K562 (cell line): ENCODE measurements around the gene RITA1. TPM values are rescaled to one million over a fixed set of nuclear protein-coding genes. Genes with fewer than 3 reads are reported as not detected.

ENCODE experiments used
- ATAC-seq: fragments of 200-7000 bp; cut with Tn5 transposase; 3 replicates; pipeline ENCODE4 v1.9.1; 2020; ENCODE audit warnings: moderate library complexity
- BruUV-seq: library from RNA; stranded (reverse); fragments of 400-500 nt; replicated peaks from 2 replicates; lab custom pipeline; 2021; lab: Mats Ljungman, UMichigan
- CTCF ChIA-PET: fragments of 300-600 bp; formaldehyde crosslinking; extraction: SDS; loops from one replicate; lab custom pipeline; 2021; ENCODE audit warnings: low intra/inter-chr PET ratio; lab: Yijun Ruan, JAX
- POLR2A ChIA-PET: fragments of 300-600, 350-650 bp; sonication (Branson Sonifier 250); formaldehyde crosslinking; extraction: SDS; loops from one replicate; lab custom pipeline; 2021; ENCODE audit warnings: antibody characterized with exemption, inconsistent platforms; lab: Yijun Ruan, JAX
- DNase-seq, 4 experiments: peaks; one replicate each; pipeline versions ENCODE4 v3.0.0 to v3.0.0-alpha.2; 2011 to 2018; ENCODE audit warnings: low spot score in 3 of 4, mixed read lengths in 3 of 4; ENCODE audit errors: extremely low read depth in 1 of 4
- FAIRE-seq: peaks from 2 replicates; lab custom pipeline; 2011; peaks lifted over from hg19 to GRCh38; lab: Jason Lieb, UNC
- H2AFZ ChIP-seq: 2 replicates; pipeline ENCODE4 v1.6.0; 2011; ENCODE audit warnings: low read depth, low read length, control low read depth, inconsistent platforms
- H3K27ac ChIP-seq: fragments of 200-600 bp; 3 replicates; pipeline ENCODE4 v1.8.0; 2011; ENCODE audit warnings: low read depth, mild to moderate bottlenecking, control low read depth, inconsistent platforms, low read length, moderate library complexity, mixed read lengths; ENCODE audit errors: extremely low read depth
- H3K27me3 ChIP-seq, 2 experiments: fragments of 300-600 bp in 1 of 2; 2 replicates in 1 of 2; 3 replicates in 1 of 2; pipeline versions ENCODE4 v1.6.0 to v1.8.0; 2011; ENCODE audit warnings: inconsistent platforms in 2 of 2, low read length in 2 of 2, mild to moderate bottlenecking in 1 of 2, mixed read lengths in 1 of 2, moderate library complexity in 1 of 2; ENCODE audit not compliant: control insufficient read depth in 2 of 2, insufficient read depth in 2 of 2
- H3K36me3 ChIP-seq: fragments of 300-600 bp; 3 replicates; pipeline ENCODE4 v1.8.0; 2011; ENCODE audit warnings: mild to moderate bottlenecking, low read length, inconsistent platforms; ENCODE audit not compliant: control insufficient read depth, insufficient read depth
- H3K4me1 ChIP-seq, 2 experiments: fragments of 200-600 bp in 1 of 2; replicated peaks in 1 of 2; 2 replicates in 1 of 2; 3 replicates in 1 of 2; pipeline versions ENCODE4 v1.5.1 to v1.8.0; 2011; ENCODE audit warnings: inconsistent platforms in 2 of 2, low read length in 2 of 2, mild to moderate bottlenecking in 1 of 2, mixed read lengths in 1 of 2, moderate library complexity in 1 of 2; ENCODE audit not compliant: control insufficient read depth in 2 of 2, insufficient read depth in 2 of 2
- H3K4me2 ChIP-seq: 2 replicates; pipeline ENCODE4 v1.6.1; 2011; ENCODE audit warnings: low read length, control low read depth, inconsistent platforms, mixed read lengths; ENCODE audit not compliant: insufficient read depth
- H3K4me3 ChIP-seq: fragments of 200-600 bp; sonication (generic), shearing (Covaris generic); 2 replicates; pipeline ENCODE4 v1.5.1; 2016; ENCODE audit warnings: control low read depth, inconsistent platforms
- H3K79me2 ChIP-seq: fragments of 200-600 bp; 3 replicates; pipeline ENCODE4 v1.8.0; 2011; ENCODE audit warnings: low read length, inconsistent platforms; ENCODE audit not compliant: control insufficient read depth, insufficient read depth
- H3K9ac ChIP-seq, 2 experiments: 2 replicates each; pipeline versions ENCODE4 v1.6.0 to v1.6.1; 2011; ENCODE audit warnings: low read depth in 2 of 2, low read length in 2 of 2, control low read depth in 1 of 2, inconsistent platforms in 1 of 2, mild to moderate bottlenecking in 1 of 2, mixed read lengths in 1 of 2; ENCODE audit not compliant: insufficient read depth in 1 of 2
- H3K9me1 ChIP-seq: one replicate; pipeline ENCODE4 v1.6.0; 2011; ENCODE audit warnings: inconsistent platforms, mild to moderate bottlenecking, low read length, moderate library complexity; ENCODE audit not compliant: control insufficient read depth, insufficient read depth
- H3K9me3 ChIP-seq: replicated peaks from 2 replicates; pipeline ENCODE4 v1.5.1; 2011; ENCODE audit warnings: low read depth, low read length, inconsistent platforms; ENCODE audit not compliant: control insufficient read depth, insufficient read depth
- H4K20me1 ChIP-seq: replicated peaks from 2 replicates; pipeline ENCODE4 v1.6.1; 2011; ENCODE audit warnings: low read length, inconsistent platforms, mixed read lengths; ENCODE audit not compliant: control insufficient read depth, insufficient read depth
- BRD9 ChIP-seq: fragments of 450-650 bp; IDR thresholded peaks from 2 replicates; pipeline ENCODE4 v1.6.1; 2018; ENCODE audit warnings: low read depth; ENCODE audit not compliant: partially characterized antibody
- CBFA2T2 ChIP-seq: fragments of 450-650 bp; conservative IDR thresholded peaks from 2 replicates; pipeline ENCODE4 v1.6.1; 2017; ENCODE audit warnings: mild to moderate bottlenecking
- CBFB ChIP-seq: sonication (generic); formaldehyde crosslinking; IDR thresholded peaks from 2 replicates; pipeline ENCODE4 v1.4.0; 2020; ENCODE audit warnings: mild to moderate bottlenecking, missing genetic modification reagents
- GABPB2 ChIP-seq: fragments of 250-450 bp; sonication (Bioruptor Pico); conservative IDR thresholded peaks from 2 replicates; pipeline ENCODE4 v1.5.1; 2021; ENCODE audit warnings: mild to moderate bottlenecking
- HDAC1 ChIP-seq, 2 experiments: fragments of 450-650 bp; IDR thresholded peaks; 2 replicates each; pipeline ENCODE4 v1.6.1; 2016 to 2017; ENCODE audit warnings: inconsistent platforms in 1 of 2, mild to moderate bottlenecking in 1 of 2, moderate library complexity in 1 of 2
- HNRNPLL ChIP-seq: fragments of 200-400 bp; formaldehyde crosslinking; IDR thresholded peaks from 2 replicates; pipeline ENCODE4 v1.6.1; 2017; ENCODE audit warnings: low read length, low read depth, mild to moderate bottlenecking; ENCODE audit not compliant: poor library complexity, severe bottlenecking
- JUNB ChIP-seq: fragments of 450-650 bp; formaldehyde crosslinking; conservative IDR thresholded peaks from 2 replicates; pipeline ENCODE4 v1.4.0; 2020; ENCODE audit warnings: mild to moderate bottlenecking
- LEF1 ChIP-seq: fragments of 450-650 bp; IDR thresholded peaks from 2 replicates; pipeline ENCODE4 v1.6.1; 2016; ENCODE audit warnings: mild to moderate bottlenecking
- NCOR1 ChIP-seq: fragments of 450-650 bp; IDR thresholded peaks from 2 replicates; pipeline ENCODE4 v1.6.1; 2016; ENCODE audit warnings: mild to moderate bottlenecking, moderate library complexity
- NFRKB ChIP-seq: fragments of 450-650 bp; IDR thresholded peaks from 2 replicates; pipeline ENCODE4 v1.6.1; 2016; ENCODE audit warnings: low read depth
- NONO ChIP-seq, 2 experiments: fragments of 200-400 bp in 1 of 2; fragments of 450-650 bp in 1 of 2; formaldehyde crosslinking in 1 of 2; IDR thresholded peaks; 2 replicates each; pipeline ENCODE4 v1.6.1; 2017; ENCODE audit warnings: low read depth in 2 of 2, mild to moderate bottlenecking in 2 of 2, moderate library complexity in 2 of 2, low read length in 1 of 2
- RFX1 ChIP-seq: fragments of 450-650 bp; IDR thresholded peaks from 2 replicates; pipeline ENCODE4 v1.6.1; 2016; ENCODE audit warnings: mild to moderate bottlenecking, moderate library complexity
- STAT5A ChIP-seq: IDR thresholded peaks from 2 replicates; pipeline ENCODE4 v1.6.1; 2012; ENCODE audit warnings: low read length, inconsistent platforms, borderline replicate concordance
- TEAD4 ChIP-seq, 2 experiments: sonication (generic) in 1 of 2; formaldehyde crosslinking in 1 of 2; IDR thresholded peaks; 2 replicates each; pipeline versions ENCODE4 v1.6.1 to v1.8.0; 2012 to 2022; ENCODE audit warnings: borderline replicate concordance in 1 of 2, inconsistent platforms in 1 of 2, low read length in 1 of 2, mild to moderate bottlenecking in 1 of 2, missing genetic modification reagents in 1 of 2
- THRAP3 ChIP-seq: fragments of 450-650 bp; IDR thresholded peaks from 2 replicates; pipeline ENCODE4 v1.6.1; 2016; ENCODE audit warnings: mild to moderate bottlenecking, inconsistent platforms, borderline replicate concordance
- TRIM28 ChIP-seq: fragments of 450-650 bp; IDR thresholded peaks from 2 replicates; pipeline ENCODE4 v1.6.1; 2017
- ZNF282 ChIP-seq: sonication (generic); formaldehyde crosslinking; IDR thresholded peaks from 2 replicates; pipeline ENCODE4 v1.8.1; 2023; ENCODE audit warnings: missing genetic modification reagents
- ZNF445 ChIP-seq: fragments of 250-450 bp; sonication (Bioruptor Pico); IDR thresholded peaks from 2 replicates; pipeline ENCODE4 v1.4.0; 2020; ENCODE audit warnings: low read depth, mild to moderate bottlenecking, moderate library complexity
- ZNF699 ChIP-seq: fragments of 250-450 bp; sonication (Bioruptor Pico); IDR thresholded peaks from 2 replicates; pipeline ENCODE4 v1.8.0; 2021; ENCODE audit warnings: mild to moderate bottlenecking, moderate library complexity; ENCODE audit not compliant: insufficient replicate concordance
- ZNF764 ChIP-seq: fragments of 250-450 bp; sonication (Bioruptor Pico); IDR thresholded peaks from 2 replicates; pipeline ENCODE4 v1.4.0; 2020; ENCODE audit warnings: low read depth, mild to moderate bottlenecking, moderate library complexity
- WGBS: fragments of 100-300 bp; shearing (Covaris generic); methylation state at CpG from one replicate; pipeline ENCODE4 v1.1.6; 2016; ENCODE audit warnings: low coverage, mixed read lengths; ENCODE audit not compliant: insufficient coverage; ENCODE audit errors: missing lambda C conversion rate; 5-methylcytosine and 5-hydroxymethylcytosine counted together
- in situ Hi-C: fragments of 300-500 bp; cut with MboI; formaldehyde crosslinking; loops from 4 replicates; pipeline ENCODE4 v1.15.0; 2018; ENCODE audit warnings: inconsistent platforms, mixed read lengths
- intact Hi-C: fragments of 100-400 bp; cut with micrococcal nuclease; formaldehyde crosslinking; loops from 2 replicates; pipeline ENCODE4 v1.14.2; 2022
- polyA plus RNA-seq, 8 experiments: library from polyadenylated mRNA; depleted of rRNA in 4 of 8; stranded (reverse) in 5 of 8; unstranded in 3 of 8; fragments of >200 nt; fragmentation: Nextera tagmentation in 2 of 8; fragmentation: Illumina TruSeq in 1 of 8; extraction: Ambion mirVana in 2 of 8; extraction: Trizol in 1 of 8; gene quantifications; 2 replicates each; pipeline versions ENCODE4 v1.2.1 to v1.2.3, GENCODE V29; 2011 to 2014; ENCODE audit warnings: inconsistent platforms in 1 of 8, missing spikeins in 1 of 8
- total RNA-seq, 7 experiments: library from RNA; depleted of rRNA in 6 of 7; stranded (reverse); fragments of >200 nt in 6 of 7; fragmentation: Illumina TruSeq in 2 of 7; extraction: Trizol in 2 of 7; gene quantifications; 2 replicates each; pipeline versions ENCODE4 v1.2.1 to v1.2.3, GENCODE V29; 2011 to 2021; ENCODE audit warnings: low replicate concordance in 1 of 7
- TF ChIP-seq, protein P1 (sequence below): fragments of 450-650 bp; IDR thresholded peaks from 2 replicates; pipeline ENCODE4 v1.6.1; 2014; ENCODE audit warnings: low read depth, mild to moderate bottlenecking, moderate library complexity, borderline replicate concordance
- TF ChIP-seq, protein P2 (sequence below): fragments of 250-450 bp; sonication (Bioruptor Pico); IDR thresholded peaks from 2 replicates; pipeline ENCODE4 v1.9.0; 2021; ENCODE audit warnings: mild to moderate bottlenecking

Gene RITA1
- total and polyA plus RNA-seq, 9 of the 15 experiments (the other 6 are each of a cell fraction or from before 2014, with no cell fraction given), result 2.8 to 40.4 (median 18.0) TPM

DNA sequence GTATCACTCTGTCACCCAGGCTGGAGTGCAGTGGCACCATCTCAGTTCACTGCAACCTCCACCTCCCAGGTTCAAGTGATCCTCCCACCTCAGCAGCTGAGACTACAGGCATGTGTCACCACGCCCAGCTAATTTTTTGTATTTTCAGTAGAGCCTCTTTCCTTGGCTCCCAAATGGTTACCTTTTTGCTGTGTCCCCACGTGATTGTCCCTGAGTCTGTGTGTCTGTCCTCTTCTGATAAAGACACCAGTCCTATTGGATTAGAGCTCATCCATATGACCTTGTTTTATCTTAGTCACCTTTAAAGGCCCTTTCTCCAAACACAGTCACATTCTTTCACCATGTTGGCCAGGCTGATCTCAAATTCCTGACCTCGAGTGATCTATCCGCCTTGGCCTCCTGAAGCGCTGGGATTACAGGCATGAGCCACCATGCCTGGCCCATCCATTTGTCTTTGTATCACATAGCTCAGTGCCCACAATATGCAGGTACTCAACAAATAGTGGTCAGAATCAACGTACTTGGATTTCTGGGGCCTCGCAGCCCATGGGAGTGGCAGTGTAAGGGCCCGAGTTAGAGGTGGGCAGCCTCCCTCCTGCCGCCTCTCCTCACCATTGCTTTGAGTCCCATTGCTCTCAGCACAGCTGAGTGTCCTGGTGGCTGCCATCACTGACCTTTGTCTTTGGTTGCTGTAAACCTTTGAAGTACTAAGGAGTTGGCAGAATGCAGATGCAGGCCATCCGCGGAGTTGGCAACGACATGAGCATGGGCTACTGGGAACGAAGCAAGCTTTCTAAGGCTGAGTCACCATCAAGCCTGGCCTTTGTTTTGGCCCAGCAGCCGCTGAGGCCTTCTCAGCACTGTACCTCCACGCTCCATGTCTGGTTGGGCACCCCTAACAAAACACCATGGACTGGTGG, 45.1 kb downstream of the RITA1 start:
- peak; percentile 79 for FAIRE-seq
- intact Hi-C loops, result no loop called here
- CTCF ChIA-PET, result interaction anchor here (0.6 kb wide), 1 partner anchor 42 kb away, joined by 3 read pairs; no protein-coding TSS in a partner anchor
- Histone ChIP-seq H3K27me3 (no peaks in the 10 kb centered on the region; a peak in 1 of 5 replicates), H3K9ac (0 out of 4 replicates have a peak overlapping the region, but pooled peaks have one; percentile 9 to 14), H4K20me1 (no peaks in the 10 kb centered on the region), H3K36me3 (peaks cover 62% of the 10 kb centered on the region; the same call in 2 of the 3 replicates), H3K4me1 (peaks cover 38 to 48% of the 10 kb centered on the region in 2 experiments), H3K27ac (peak overlapping the region; percentile 84), H3K9me3 (peaks cover 9% of the 10 kb centered on the region), H3K4me2 (peak overlapping the region; percentile 13; the same call in 1 of the 2 replicates), H3K79me2 (no peaks in the 10 kb centered on the region), H3K4me3 (no peak overlapping the region), H3K9me1 (peaks cover 5% of the 10 kb centered on the region), H2AFZ (no peak overlapping the region)
- ATAC-seq, result peak; percentile 69
- peak in 2 of 4 experiments; percentile 48 to 80 for DNase-seq
- in situ Hi-C loops, result no loop called here
- WGBS, result 58% methylated on average over 15 of the region's 15 CpGs
- BruUV-seq, result no TSS peak
- POLR2A ChIA-PET, result interaction anchor here (0.6 to 3.3 kb wide), 7 partner anchors 8 to 227 kb away, joined by 3 to 30 read pairs (median 4); partner anchors contain the start of gene TPCN1
- TF ChIP-seq, protein P1, sequence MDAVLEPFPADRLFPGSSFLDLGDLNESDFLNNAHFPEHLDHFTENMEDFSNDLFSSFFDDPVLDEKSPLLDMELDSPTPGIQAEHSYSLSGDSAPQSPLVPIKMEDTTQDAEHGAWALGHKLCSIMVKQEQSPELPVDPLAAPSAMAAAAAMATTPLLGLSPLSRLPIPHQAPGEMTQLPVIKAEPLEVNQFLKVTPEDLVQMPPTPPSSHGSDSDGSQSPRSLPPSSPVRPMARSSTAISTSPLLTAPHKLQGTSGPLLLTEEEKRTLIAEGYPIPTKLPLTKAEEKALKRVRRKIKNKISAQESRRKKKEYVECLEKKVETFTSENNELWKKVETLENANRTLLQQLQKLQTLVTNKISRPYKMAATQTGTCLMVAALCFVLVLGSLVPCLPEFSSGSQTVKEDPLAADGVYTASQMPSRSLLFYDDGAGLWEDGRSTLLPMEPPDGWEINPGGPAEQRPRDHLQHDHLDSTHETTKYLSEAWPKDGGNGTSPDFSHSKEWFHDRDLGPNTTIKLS, result no peak
- no peak for TF ChIP-seq NFRKB
- TF ChIP-seq NCOR1, result peak; percentile 85
- no peak for TF ChIP-seq BRD9
- TF ChIP-seq ZNF764 (CRISPR knock-in tag), result no peak
- TF ChIP-seq TRIM28, result no peak
- TF ChIP-seq ZNF445 (CRISPR knock-in tag), result no peak
- TF ChIP-seq HNRNPLL, result no peak
- no peak for TF ChIP-seq NONO (IDR thresholded peaks at IDR 0.05; ENCODE audit: low read depth in 2 of 2, low read length in 1 of 2)
- TF ChIP-seq, protein P2, sequence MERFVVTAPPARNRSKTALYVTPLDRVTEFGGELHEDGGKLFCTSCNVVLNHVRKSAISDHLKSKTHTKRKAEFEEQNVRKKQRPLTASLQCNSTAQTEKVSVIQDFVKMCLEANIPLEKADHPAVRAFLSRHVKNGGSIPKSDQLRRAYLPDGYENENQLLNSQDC (CRISPR knock-in tag), result no peak
- no peak for TF ChIP-seq ZNF282 (CRISPR knock-in tag)
- TF ChIP-seq JUNB (CRISPR knock-in tag), result no peak
- no peak for TF ChIP-seq THRAP3
- TF ChIP-seq GABPB2 (CRISPR knock-in tag), result no peak
- peak; percentile 1; the same call in 1 of the 2 replicates for TF ChIP-seq LEF1
- no peak; the same call in 1 of the 2 replicates for TF ChIP-seq STAT5A
- peak; percentile 76 for TF ChIP-seq TEAD4 (IDR thresholded peaks at IDR 0.05; ENCODE audit: low read length)
- TF ChIP-seq TEAD4 (CRISPR knock-in tag; IDR thresholded peaks at IDR 0.05; ENCODE audit: borderline replicate concordance), result no peak
- TF ChIP-seq HDAC1 (IDR thresholded peaks at IDR 0.05), result no peak
- no peak for TF ChIP-seq RFX1
- no peak for TF ChIP-seq ZNF699 (CRISPR knock-in tag)
- peak; percentile 90 for TF ChIP-seq CBFA2T2
- no peak for TF ChIP-seq CBFB (CRISPR knock-in tag)
